Measurements from ENCODE around the gene PLXDC1. TPM values are rescaled to one million over a fixed set of nuclear protein-coding genes. Genes with fewer than 3 reads are reported as not detected.
A peak's percentile ranks its signal among the peaks of the same experiment; 100 is the strongest.

PLXDC1 gene
- 10 to 100 TPM; 11.8 to 37.7 (median 23.1) TPM for total RNA-seq

DNA sequence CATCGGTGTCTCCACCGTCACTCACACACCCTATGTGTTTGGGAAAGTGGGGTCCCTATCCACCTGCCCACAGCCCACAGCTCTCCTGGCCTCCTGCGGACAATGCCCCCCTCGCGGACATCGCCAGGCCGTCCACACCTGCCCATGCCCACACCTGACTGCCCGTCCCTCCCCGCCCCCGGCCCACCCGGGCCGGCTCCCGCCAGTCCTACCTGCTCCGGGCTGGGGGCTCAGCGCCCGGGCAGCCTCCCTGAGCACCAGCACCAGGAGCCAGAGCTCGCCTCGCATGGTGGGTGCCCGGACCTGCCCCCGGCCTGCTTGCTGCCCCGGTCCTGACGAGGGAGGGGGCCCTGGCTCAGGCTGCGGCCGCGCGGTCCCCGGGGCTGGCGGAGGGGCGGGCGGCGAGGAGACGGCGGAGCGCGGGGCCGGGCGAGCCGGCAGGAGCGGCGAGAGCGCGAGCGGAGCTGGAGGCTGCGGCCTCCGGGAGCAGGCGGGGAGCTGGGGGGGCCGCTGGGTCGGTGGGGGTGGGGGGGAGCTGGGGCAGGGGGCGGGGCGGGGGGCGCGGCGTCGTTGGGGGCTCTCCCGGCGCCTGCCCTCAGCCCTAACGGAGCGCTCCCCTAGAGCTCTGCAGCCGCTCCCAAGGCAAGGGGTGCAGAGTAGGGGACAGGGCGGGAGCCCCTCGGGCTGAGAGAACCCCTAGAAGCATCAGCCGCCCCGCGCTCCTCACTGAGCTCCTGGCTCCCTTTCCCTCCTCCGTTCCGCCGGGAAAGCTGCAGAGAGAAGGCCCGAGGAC, at the start of gene PLXDC1:
Gene PLXDC1 (minus strand): TSS at position 488 of the 793 bp plus-strand sequence. CDS start 200 bp downstream, at position 288.
- peak within 1 kb of the TSS; percentile 77 to 96 (median 88) for H3K4me3 ChIP-seq
- no peak for DNase-seq (ENCODE audit: low spot score in 2 of 2)
- no peaks in the 10 kb centered on the region for H3K36me3 ChIP-seq
- H3K4me1 ChIP-seq: peaks cover 0 to 4% of the 10 kb centered on the region in 2 donors
- no peaks in the 10 kb centered on the region for H3K9me3 ChIP-seq
- TF ChIP-seq, protein P1, sequence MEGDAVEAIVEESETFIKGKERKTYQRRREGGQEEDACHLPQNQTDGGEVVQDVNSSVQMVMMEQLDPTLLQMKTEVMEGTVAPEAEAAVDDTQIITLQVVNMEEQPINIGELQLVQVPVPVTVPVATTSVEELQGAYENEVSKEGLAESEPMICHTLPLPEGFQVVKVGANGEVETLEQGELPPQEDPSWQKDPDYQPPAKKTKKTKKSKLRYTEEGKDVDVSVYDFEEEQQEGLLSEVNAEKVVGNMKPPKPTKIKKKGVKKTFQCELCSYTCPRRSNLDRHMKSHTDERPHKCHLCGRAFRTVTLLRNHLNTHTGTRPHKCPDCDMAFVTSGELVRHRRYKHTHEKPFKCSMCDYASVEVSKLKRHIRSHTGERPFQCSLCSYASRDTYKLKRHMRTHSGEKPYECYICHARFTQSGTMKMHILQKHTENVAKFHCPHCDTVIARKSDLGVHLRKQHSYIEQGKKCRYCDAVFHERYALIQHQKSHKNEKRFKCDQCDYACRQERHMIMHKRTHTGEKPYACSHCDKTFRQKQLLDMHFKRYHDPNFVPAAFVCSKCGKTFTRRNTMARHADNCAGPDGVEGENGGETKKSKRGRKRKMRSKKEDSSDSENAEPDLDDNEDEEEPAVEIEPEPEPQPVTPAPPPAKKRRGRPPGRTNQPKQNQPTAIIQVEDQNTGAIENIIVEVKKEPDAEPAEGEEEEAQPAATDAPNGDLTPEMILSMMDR (IDR thresholded peaks at IDR 0.05): no peak
- TF ChIP-seq POLR2AphosphoS5 (IDR thresholded peaks at IDR 0.05) (no peak), POLR2A (IDR thresholded peaks at IDR 0.05) (no peak)
- intact Hi-C loops (cut with DNase I; ENCODE audit: low total_unique reads): loop anchor here (5.0 kb wide), 1 partner anchor 169 kb away; no protein-coding TSS in a partner anchor
- peak within 1 kb of the TSS; percentile 96 to 99 for H3K27ac ChIP-seq
- H3K27me3 ChIP-seq: no peaks in the 10 kb centered on the region

DNA sequence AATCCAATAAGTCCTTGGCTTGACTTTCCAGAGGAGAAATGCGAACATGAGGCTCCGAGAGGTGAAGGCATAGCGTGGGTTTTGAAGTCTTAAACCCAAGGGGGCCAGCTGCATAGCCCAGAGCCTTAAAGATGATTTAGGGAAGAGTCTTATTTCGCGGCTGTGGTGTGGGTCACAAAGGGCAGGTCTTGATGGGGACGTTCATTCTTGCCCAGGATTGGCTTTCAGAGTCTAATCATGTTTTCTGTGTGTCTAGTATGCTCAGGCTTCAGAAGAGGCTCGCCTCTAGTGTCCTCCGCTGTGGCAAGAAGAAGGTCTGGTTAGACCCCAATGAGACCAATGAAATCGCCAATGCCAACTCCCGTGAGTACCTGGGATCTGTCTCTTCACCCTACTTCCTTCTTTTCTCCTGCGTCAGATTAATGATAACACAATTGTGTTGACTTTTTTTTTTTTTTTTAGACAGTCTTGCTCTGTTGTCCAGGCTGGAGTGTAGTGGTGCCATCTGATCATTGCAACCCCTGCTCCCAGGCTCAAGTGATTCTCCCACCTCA, 49.6 kb upstream of the PLXDC1 start:
- Histone ChIP-seq H3K4me3 (peak overlapping the region; percentile 95 to 100 (median 95)), H3K27ac (peak overlapping the region; percentile 97 to 98), H3K4me1 (peaks cover 12% of the 10 kb centered on the region in 2 donors), H3K27me3 (no peaks in the 10 kb centered on the region), H3K36me3 (peaks cover 5% of the 10 kb centered on the region), H3K9me3 (no peaks in the 10 kb centered on the region)
- no peak for TF ChIP-seq POLR2A (IDR thresholded peaks at IDR 0.05)
- no peak for TF ChIP-seq POLR2AphosphoS5 (IDR thresholded peaks at IDR 0.05)
- TF ChIP-seq, protein P1 (IDR thresholded peaks at IDR 0.05): no peak
- DNase-seq (ENCODE audit: low spot score in 2 of 2): no peak
- intact Hi-C loops (cut with DNase I; ENCODE audit: low total_unique reads): no loop called here

DNA sequence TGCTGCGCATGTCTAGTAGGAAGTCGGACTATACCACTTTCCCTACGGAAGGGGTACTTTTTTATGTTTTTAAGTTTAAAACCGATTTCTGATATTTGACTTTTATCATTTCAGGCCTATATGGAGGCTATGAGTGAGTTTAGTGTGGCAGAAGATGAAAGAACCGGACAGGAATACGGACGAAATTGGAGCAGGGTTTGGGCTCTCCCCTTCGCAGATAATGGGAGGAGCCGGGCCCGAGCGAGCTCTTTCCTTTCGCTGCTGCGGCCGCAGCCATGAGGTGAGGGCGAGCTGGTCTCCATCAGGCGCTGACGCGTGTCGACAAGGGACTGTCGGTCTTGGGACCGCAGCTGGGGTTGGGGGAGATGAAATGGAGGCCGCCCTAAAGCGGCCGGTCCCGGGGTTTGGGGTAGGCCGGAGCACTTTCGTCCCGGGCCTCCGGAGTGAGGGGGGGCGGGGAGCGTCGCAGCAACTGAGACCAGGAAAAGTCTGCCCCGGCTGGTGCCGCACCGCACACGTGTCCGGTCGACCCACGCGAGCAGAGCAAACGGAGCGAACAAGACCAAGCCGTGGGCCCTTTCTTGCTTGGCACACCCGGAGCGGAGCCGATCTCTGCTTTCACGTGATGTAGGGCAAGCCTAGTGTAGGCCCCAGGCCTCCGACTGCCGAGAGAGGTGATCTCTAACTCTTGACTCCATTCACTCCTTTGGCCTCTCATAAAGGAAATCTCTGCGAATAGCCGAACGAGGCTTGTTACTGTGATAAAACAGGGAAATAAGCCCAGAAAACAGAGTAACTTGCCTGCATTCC, 48.8 kb upstream of the PLXDC1 start, which contains the start of gene RPL19:
Gene RPL19 (plus strand): TSS at position 214 of the 810 bp plus-strand sequence. CDS start 62 bp downstream, at position 276.
- Histone ChIP-seq H3K27me3 (no peaks in the 10 kb centered on the region), H3K4me1 (peaks cover 12 to 18% of the 10 kb centered on the region in 2 donors), H3K9me3 (no peaks in the 10 kb centered on the region), H3K27ac (peak within 1 kb of the TSS; percentile 97 to 98), H3K36me3 (peaks cover 5% of the 10 kb centered on the region), H3K4me3 (peak within 1 kb of the TSS; percentile 95 to 100 (median 95))
- intact Hi-C loops (cut with DNase I; ENCODE audit: low total_unique reads): no loop called here
- TF ChIP-seq POLR2AphosphoS5 (IDR thresholded peaks at IDR 0.05): peak; percentile 79 to 92 (median 92)
- TF ChIP-seq, protein P1 (IDR thresholded peaks at IDR 0.05): no peak
- peak; percentile 55 for TF ChIP-seq POLR2A (IDR thresholded peaks at IDR 0.05)
- peak in 1 of 2 donors; percentile 70 for DNase-seq (ENCODE audit: low spot score in 2 of 2)

DNA sequence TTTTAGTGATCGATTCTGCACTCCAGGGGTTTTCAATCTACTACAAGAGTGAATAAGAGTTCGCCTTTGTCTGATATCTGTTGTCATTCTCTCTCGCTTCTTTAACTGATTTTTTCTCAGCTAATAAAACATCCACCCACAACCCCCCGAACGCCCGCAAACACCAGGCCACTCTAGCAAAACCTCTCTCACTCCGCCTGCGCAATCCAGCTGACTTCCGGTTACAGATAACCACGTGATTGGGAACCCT, 48.3 kb upstream of the PLXDC1 start:
- TF ChIP-seq POLR2AphosphoS5 (IDR thresholded peaks at IDR 0.05): peak in 1 of 3 donors; percentile 79
- TF ChIP-seq, protein P1 (IDR thresholded peaks at IDR 0.05): no peak
- Histone ChIP-seq H3K27me3 (no peaks in the 10 kb centered on the region), H3K9me3 (no peaks in the 10 kb centered on the region), H3K36me3 (peaks cover 5% of the 10 kb centered on the region), H3K4me3 (peak overlapping the region; percentile 95 to 100 (median 95)), H3K27ac (peak overlapping the region; percentile 97 to 98), H3K4me1 (peaks cover 12 to 18% of the 10 kb centered on the region in 2 donors)
- intact Hi-C loops (cut with DNase I; ENCODE audit: low total_unique reads): no loop called here
- DNase-seq (ENCODE audit: low spot score in 2 of 2): peak; percentile 90 to 93
